HCT116 (cell line): ENCODE data around the gene FAM227B. TPM values are rescaled to one million over a fixed set of nuclear protein-coding genes. Genes with fewer than 3 reads are reported as not detected.

Experiments used
- ATAC-seq: fragments of 200-7000 bp; cut with Tn5 transposase; 2 replicates; pipeline ENCODE4 v1.9.1; 2020; ENCODE audit warnings: mild to moderate bottlenecking, moderate library complexity
- BruUV-seq: library from RNA; stranded (reverse); fragments of 400-500 nt; replicated peaks from 2 replicates; lab custom pipeline; 2021; lab: Mats Ljungman, UMichigan
- CTCF ChIA-PET: fragments of 300-600 bp; sonication (Branson Sonifier 250); formaldehyde crosslinking; loops from one replicate; lab custom pipeline; 2021; ENCODE audit warnings: antibody characterized with exemption; lab: Charles Lee
- POLR2A ChIA-PET: fragments of 300-600, 350-600 bp; sonication (Branson Sonifier 250); formaldehyde crosslinking; loops from one replicate; lab custom pipeline; 2021; ENCODE audit warnings: antibody characterized with exemption; lab: Charles Lee
- RAD21 ChIA-PET, 2 experiments: fragments of 300-600 bp; sonication (Branson Sonifier 250); formaldehyde crosslinking; loops; one replicate each; lab custom pipeline; 2023; ENCODE audit warnings: low total read pairs in 2 of 2; ENCODE audit not compliant: uncharacterized antibody in 2 of 2, unreplicated experiment in 2 of 2, low non-redundant PET in 1 of 2; lab: Charles Lee
- DNase-seq: peaks from one replicate; pipeline ENCODE4 v3.0.0-alpha.2; 2010; ENCODE audit warnings: low read depth, low spot score
- H2AFZ ChIP-seq: fragments of 200-600 bp; shearing (Covaris generic), sonication (generic); 2 replicates; pipeline ENCODE4 v1.6.1; 2017; ENCODE audit warnings: low read depth, mixed run types, mixed read lengths, antibody characterized with exemption, low read length; ENCODE audit not compliant: poor library complexity, severe bottlenecking
- H3K27ac ChIP-seq: 2 replicates; pipeline ENCODE4 v1.5.1; 2012; ENCODE audit warnings: low read depth, low read length
- H3K27me3 ChIP-seq: fragments of 200-600 bp; sonication (generic); 2 replicates; pipeline ENCODE4 v1.6.1; 2016; ENCODE audit warnings: mixed run types, low read length, mixed read lengths; ENCODE audit not compliant: insufficient read depth
- H3K36me3 ChIP-seq, 2 experiments: fragments of 200-500 bp in 1 of 2; fragments of 200-600 bp in 1 of 2; sonication (Bioruptor generic) in 1 of 2; sonication (generic) in 1 of 2; 2 replicates each; pipeline versions ENCODE4 v1.5.1 to v1.6.1; 2014 to 2016; ENCODE audit warnings: low read length in 2 of 2, inconsistent platforms in 1 of 2, mixed read lengths in 1 of 2, mixed run types in 1 of 2; ENCODE audit not compliant: insufficient read depth in 2 of 2, control insufficient read depth in 1 of 2
- H3K4me1 ChIP-seq, 2 experiments: fragments of 200-600 bp in 1 of 2; sonication (generic) in 1 of 2; 2 replicates each; pipeline versions ENCODE4 v1.5.1 to v1.6.1; 2012 to 2017; ENCODE audit warnings: low read length in 2 of 2, inconsistent platforms in 1 of 2, mild to moderate bottlenecking in 1 of 2, mixed read lengths in 1 of 2, mixed run types in 1 of 2, moderate library complexity in 1 of 2; ENCODE audit not compliant: insufficient read depth in 2 of 2, control insufficient read depth in 1 of 2
- H3K4me2 ChIP-seq: fragments of 200-600 bp; sonication (generic); 2 replicates; pipeline ENCODE4 v1.6.1; 2017; ENCODE audit warnings: mixed run types, low read length, mixed read lengths
- H3K4me3 ChIP-seq, 2 experiments: fragments of 200-600 bp in 1 of 2; sonication (generic) in 1 of 2; replicated peaks in 1 of 2; 2 replicates each; pipeline ENCODE4 v1.5.1; 2011 to 2016; ENCODE audit warnings: low read length in 2 of 2, control low read depth in 1 of 2, low read depth in 1 of 2, mild to moderate bottlenecking in 1 of 2, mixed read lengths in 1 of 2, mixed run types in 1 of 2
- H3K79me2 ChIP-seq: fragments of 200-600 bp; sonication (generic); 2 replicates; pipeline ENCODE4 v1.6.1; 2017; ENCODE audit warnings: mild to moderate bottlenecking, mixed run types, low read length, moderate library complexity, mixed read lengths; ENCODE audit not compliant: insufficient read depth
- H3K9ac ChIP-seq: fragments of 200-600 bp; sonication (generic); 2 replicates; pipeline ENCODE4 v1.6.1; 2016; ENCODE audit warnings: low read length, mixed read lengths
- H3K9me2 ChIP-seq: fragments of 200-600 bp; sonication (generic), shearing (Covaris generic); 2 replicates; pipeline ENCODE4 v1.6.1; 2017; ENCODE audit warnings: mixed run types, mild to moderate bottlenecking, moderate library complexity; ENCODE audit not compliant: insufficient read depth
- H3K9me3 ChIP-seq, 2 experiments: fragments of 200-500 bp in 1 of 2; fragments of 200-600 bp in 1 of 2; sonication (Bioruptor generic) in 1 of 2; sonication (generic) in 1 of 2; 2 replicates each; pipeline ENCODE4 v1.6.1; 2014 to 2017; ENCODE audit warnings: low read length in 2 of 2, mixed read lengths in 2 of 2, inconsistent platforms in 1 of 2, low read depth in 1 of 2, mild to moderate bottlenecking in 1 of 2, mixed run types in 1 of 2, moderate library complexity in 1 of 2; ENCODE audit not compliant: control insufficient read depth in 1 of 2, insufficient read depth in 1 of 2
- H4K20me1 ChIP-seq: fragments of 200-600 bp; sonication (generic), shearing (Covaris generic); 2 replicates; pipeline ENCODE4 v1.6.1; 2017; ENCODE audit warnings: mixed run types, mild to moderate bottlenecking, moderate library complexity; ENCODE audit not compliant: insufficient read depth
- EGR1 ChIP-seq: IDR thresholded peaks from 2 replicates; pipeline ENCODE4 v1.6.1; 2012; ENCODE audit warnings: low read depth
- EZH2phosphoT487 ChIP-seq: fragments of 200-600 bp; IDR thresholded peaks from 2 replicates; pipeline ENCODE4 v1.6.1; 2018; ENCODE audit warnings: antibody characterized with exemption, borderline replicate concordance
- FOSL1 ChIP-seq: IDR thresholded peaks from 2 replicates; pipeline ENCODE4 v1.6.1; 2012; ENCODE audit warnings: low read depth
- SIN3A ChIP-seq: IDR thresholded peaks from 2 replicates; pipeline ENCODE4 v1.6.1; 2012; ENCODE audit warnings: low read depth
- intact Hi-C: fragments of 100-400 bp; cut with micrococcal nuclease; formaldehyde crosslinking; loops from 2 replicates; pipeline ENCODE4 v1.10.0; 2022
- total RNA-seq: library from RNA; stranded (reverse); gene quantifications from one replicate; pipeline ENCODE4 v1.2.1, GENCODE V29; 2021; ENCODE audit not compliant: unreplicated experiment
- TF ChIP-seq, protein P1 (sequence below): IDR thresholded peaks from 2 replicates; pipeline ENCODE4 v1.6.1; 2012
- TF ChIP-seq, protein P2 (sequence below), 3 experiments: fragments of 200-600 bp in 1 of 3; sonication (generic) in 1 of 3; IDR thresholded peaks in 2 of 3; conservative IDR thresholded peaks in 1 of 3; 2 replicates each; pipeline ENCODE4 v1.5.1; 2012 to 2017; ENCODE audit warnings: low read depth in 2 of 3, low read length in 2 of 3, antibody characterized with exemption in 1 of 3, borderline replicate concordance in 1 of 3, control low read depth in 1 of 3, mild to moderate bottlenecking in 1 of 3, mixed read lengths in 1 of 3, mixed run types in 1 of 3, moderate library complexity in 1 of 3; ENCODE audit not compliant: insufficient read depth in 1 of 3

Gene FAM227B
- total RNA-seq, 1 experiment from 2014 or later: 6.9 TPM

DNA sequence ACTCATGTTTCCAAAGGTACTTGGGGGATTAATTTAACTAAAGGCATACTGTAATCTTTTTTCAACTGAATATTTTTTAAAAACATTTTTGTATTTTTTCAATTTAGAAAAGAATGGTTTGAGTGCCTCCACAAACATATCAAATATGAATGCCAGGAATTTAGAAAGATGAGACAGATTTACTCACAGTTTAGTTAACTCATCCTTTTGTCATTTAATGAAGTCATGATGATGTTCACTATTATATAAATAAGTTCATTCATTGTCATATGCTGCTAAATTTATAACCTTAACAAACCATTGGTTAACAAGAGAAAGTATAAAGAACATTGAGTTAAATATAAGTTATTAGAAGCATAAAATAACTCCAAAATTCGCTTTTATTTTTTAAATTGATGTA is 147.6 kb downstream of the FAM227B start (continued):
- TF ChIP-seq, protein P1, sequence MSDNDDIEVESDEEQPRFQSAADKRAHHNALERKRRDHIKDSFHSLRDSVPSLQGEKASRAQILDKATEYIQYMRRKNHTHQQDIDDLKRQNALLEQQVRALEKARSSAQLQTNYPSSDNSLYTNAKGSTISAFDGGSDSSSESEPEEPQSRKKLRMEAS: no peak
- TF ChIP-seq, protein P2, sequence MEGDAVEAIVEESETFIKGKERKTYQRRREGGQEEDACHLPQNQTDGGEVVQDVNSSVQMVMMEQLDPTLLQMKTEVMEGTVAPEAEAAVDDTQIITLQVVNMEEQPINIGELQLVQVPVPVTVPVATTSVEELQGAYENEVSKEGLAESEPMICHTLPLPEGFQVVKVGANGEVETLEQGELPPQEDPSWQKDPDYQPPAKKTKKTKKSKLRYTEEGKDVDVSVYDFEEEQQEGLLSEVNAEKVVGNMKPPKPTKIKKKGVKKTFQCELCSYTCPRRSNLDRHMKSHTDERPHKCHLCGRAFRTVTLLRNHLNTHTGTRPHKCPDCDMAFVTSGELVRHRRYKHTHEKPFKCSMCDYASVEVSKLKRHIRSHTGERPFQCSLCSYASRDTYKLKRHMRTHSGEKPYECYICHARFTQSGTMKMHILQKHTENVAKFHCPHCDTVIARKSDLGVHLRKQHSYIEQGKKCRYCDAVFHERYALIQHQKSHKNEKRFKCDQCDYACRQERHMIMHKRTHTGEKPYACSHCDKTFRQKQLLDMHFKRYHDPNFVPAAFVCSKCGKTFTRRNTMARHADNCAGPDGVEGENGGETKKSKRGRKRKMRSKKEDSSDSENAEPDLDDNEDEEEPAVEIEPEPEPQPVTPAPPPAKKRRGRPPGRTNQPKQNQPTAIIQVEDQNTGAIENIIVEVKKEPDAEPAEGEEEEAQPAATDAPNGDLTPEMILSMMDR (IDR thresholded peaks at IDR 0.05 in 2 of 3, conservative IDR thresholded peaks at IDR 0.05 in 1 of 3; ENCODE audit: borderline replicate concordance in 1 of 3, insufficient read depth in 1 of 3, low read depth in 2 of 3, low read length in 2 of 3): no peak
- TF ChIP-seq EGR1 (no peak), EZH2phosphoT487 (no peak)

DNA sequence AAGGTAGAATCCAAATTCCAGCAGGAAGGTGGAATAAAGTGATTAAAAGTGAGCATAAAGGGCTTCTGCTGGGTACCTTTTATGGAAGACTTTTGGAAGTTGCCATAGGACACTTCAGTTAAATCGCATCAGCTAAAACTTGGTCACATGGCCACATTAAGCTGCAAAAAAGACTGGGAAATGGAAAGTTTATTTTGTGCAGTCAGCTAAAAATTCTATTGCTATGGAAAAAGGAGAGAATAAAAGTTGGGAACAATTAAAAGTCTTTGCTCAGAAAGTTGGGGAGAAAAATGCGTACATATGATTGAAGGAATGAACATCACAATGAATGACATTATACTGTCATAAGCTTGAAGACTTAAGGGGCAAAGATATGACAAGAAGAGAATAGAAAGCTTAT is 148.3 kb downstream of the FAM227B start:
- Histone ChIP-seq H4K20me1 (no peaks in the 10 kb centered on the region), H2AFZ (no peak overlapping the region), H3K27ac (no peak overlapping the region), H3K4me2 (no peak overlapping the region), H3K27me3 (no peaks in the 10 kb centered on the region), H3K9me2 (no peaks in the 10 kb centered on the region), H3K4me3 (no peak overlapping the region), H3K36me3 (no peaks in the 10 kb centered on the region), H3K4me1 (no peaks in the 10 kb centered on the region), H3K9ac (no peak overlapping the region), H3K9me3 (no peaks in the 10 kb centered on the region), H3K79me2 (no peaks in the 10 kb centered on the region)
- TF ChIP-seq SIN3A (no peak), FOSL1 (no peak)
- DNase-seq: no peak
- ChIA-PET CTCF (interaction anchor here (0.9 to 2.3 kb wide), 7 partner anchors 11 to 531 kb away, joined by 3 to 15 read pairs (median 9); partner anchors contain the start of gene FGF7), POLR2A (no interaction called here), RAD21 (interaction anchor here in 1 of 2 experiments (0.7 kb wide), 1 partner anchor 165 kb away, joined by 3 read pairs; no protein-coding TSS in a partner anchor)
- ATAC-seq: no peak
- intact Hi-C loops: no loop called here
- BruUV-seq: no TSS peak
